ENCODE data around the gene NANOS3.

DNA sequence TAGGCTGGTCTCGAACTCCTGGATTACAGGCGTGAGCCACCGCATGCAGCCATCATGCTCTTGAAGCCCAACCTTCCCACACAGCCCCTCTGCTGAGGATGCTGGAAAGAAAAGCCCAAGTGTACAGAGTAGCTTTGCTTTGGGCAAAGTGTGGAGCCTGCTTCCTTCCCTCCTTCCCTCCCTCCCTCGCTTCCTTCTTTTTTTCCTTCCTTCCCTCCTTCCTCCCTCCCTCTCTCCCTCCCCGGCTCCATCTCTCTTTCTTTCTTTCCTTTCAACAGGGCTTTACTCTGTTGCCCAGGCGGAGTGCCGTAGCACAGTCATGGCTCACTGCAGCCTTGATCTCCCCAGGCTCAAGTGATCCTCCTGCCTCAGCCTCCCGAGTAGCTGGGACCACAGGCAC lies 31.7 kb downstream of the NANOS3 start:
- TF ChIP-seq CTCF (conservative IDR thresholded peaks at IDR 0.05; ENCODE audit: low read length) (no peak), EZH2phosphoT487 (IDR thresholded peaks at IDR 0.05; ENCODE audit: borderline replicate concordance, low read depth, low read length) (no peak)
